Epidermal melanocyte (primary cell): ENCODE measurements around the gene SMAD1.

Experiments used
- DNase-seq: peaks from one replicate; pipeline ENCODE4 v3.0.0; 2011; ENCODE audit warnings: low spot score; ENCODE audit not compliant: insufficient read length

The SMAD1 gene

GRCh38 chr4:145488310-145488709 lies 6.7 kb downstream of the SMAD1 start:
- DNase-seq, result no peak

GRCh38 chr4:145489556-145489955 lies 7.9 kb downstream of the SMAD1 start:
- DNase-seq, result no peak

- no peak for DNase-seq
Observed at GRCh38 chr4:145490361-145490760, 8.7 kb downstream of the SMAD1 start.

- DNase-seq, result no peak
Observed at GRCh38 chr4:145490796-145491195, 9.1 kb downstream of the SMAD1 start.

GRCh38 chr4:145492376-145492775 lies 10.7 kb downstream of the SMAD1 start:
- no peak for DNase-seq

- DNase-seq, result no peak
Observed at GRCh38 chr4:145493166-145493565, 11.5 kb downstream of the SMAD1 start.

GRCh38 chr4:145494666-145495270 lies 13.1 kb downstream of the SMAD1 start:
- no peak for DNase-seq

- no peak for DNase-seq
Observed at GRCh38 chr4:145496292-145496691, 14.6 kb downstream of the SMAD1 start.

GRCh38 chr4:145497199-145498149 lies 15.8 kb downstream of the SMAD1 start:
- no peak for DNase-seq

GRCh38 chr4:145498430-145498829 lies 16.8 kb downstream of the SMAD1 start:
- DNase-seq, result no peak

- DNase-seq, result no peak
Observed at GRCh38 chr4:145501051-145501660, 19.5 kb downstream of the SMAD1 start.

GRCh38 chr4:145502809-145503208 lies 21.2 kb downstream of the SMAD1 start:
- no peak for DNase-seq

- DNase-seq, result no peak
Observed at GRCh38 chr4:145503486-145504072, 21.9 kb downstream of the SMAD1 start.

- DNase-seq, result no peak
Observed at GRCh38 chr4:145505995-145506394, 24.3 kb downstream of the SMAD1 start.

- no peak for DNase-seq
Observed at GRCh38 chr4:145507636-145508035, 26.0 kb downstream of the SMAD1 start.

- no peak for DNase-seq
Observed at GRCh38 chr4:145511913-145512522, 30.4 kb downstream of the SMAD1 start.

GRCh38 chr4:145513020-145513621 lies 31.5 kb downstream of the SMAD1 start:
- DNase-seq, result no peak

GRCh38 chr4:145520172-145520571 lies 38.5 kb downstream of the SMAD1 start:
- DNase-seq, result no peak

- DNase-seq, result no peak
Observed at GRCh38 chr4:145521282-145521681, 39.6 kb downstream of the SMAD1 start.

- DNase-seq, result no peak
Observed at GRCh38 chr4:145523117-145523516, 41.5 kb downstream of the SMAD1 start.

- no peak for DNase-seq
Observed at GRCh38 chr4:145524552-145524951, 42.9 kb downstream of the SMAD1 start.
